Uterus (tissue), 2 donors: Measurements from ENCODE around the gene PLD1.

Experiments
- POLR2A ChIP-seq, 2 donors: fragments of 450-650 bp; IDR thresholded peaks; one replicate each; pipeline ENCODE4 v1.6.1; 2016; ENCODE audit warnings: antibody characterized with exemption in 2 of 2, mild to moderate bottlenecking in 1 of 2, moderate library complexity in 1 of 2
- TF ChIP-seq, protein P1 (sequence below), 4 experiments: fragments of 200-600 bp in 2 of 4; fragments of 450-650 bp in 2 of 4; sonication (generic) in 2 of 4; IDR thresholded peaks; one replicate each; pipeline ENCODE4 v1.5.1; 2016 to 2019; ENCODE audit warnings: antibody characterized with exemption in 4 of 4, mild to moderate bottlenecking in 2 of 4, moderate library complexity in 1 of 4

- TF ChIP-seq, protein P1, sequence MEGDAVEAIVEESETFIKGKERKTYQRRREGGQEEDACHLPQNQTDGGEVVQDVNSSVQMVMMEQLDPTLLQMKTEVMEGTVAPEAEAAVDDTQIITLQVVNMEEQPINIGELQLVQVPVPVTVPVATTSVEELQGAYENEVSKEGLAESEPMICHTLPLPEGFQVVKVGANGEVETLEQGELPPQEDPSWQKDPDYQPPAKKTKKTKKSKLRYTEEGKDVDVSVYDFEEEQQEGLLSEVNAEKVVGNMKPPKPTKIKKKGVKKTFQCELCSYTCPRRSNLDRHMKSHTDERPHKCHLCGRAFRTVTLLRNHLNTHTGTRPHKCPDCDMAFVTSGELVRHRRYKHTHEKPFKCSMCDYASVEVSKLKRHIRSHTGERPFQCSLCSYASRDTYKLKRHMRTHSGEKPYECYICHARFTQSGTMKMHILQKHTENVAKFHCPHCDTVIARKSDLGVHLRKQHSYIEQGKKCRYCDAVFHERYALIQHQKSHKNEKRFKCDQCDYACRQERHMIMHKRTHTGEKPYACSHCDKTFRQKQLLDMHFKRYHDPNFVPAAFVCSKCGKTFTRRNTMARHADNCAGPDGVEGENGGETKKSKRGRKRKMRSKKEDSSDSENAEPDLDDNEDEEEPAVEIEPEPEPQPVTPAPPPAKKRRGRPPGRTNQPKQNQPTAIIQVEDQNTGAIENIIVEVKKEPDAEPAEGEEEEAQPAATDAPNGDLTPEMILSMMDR (IDR thresholded peaks at IDR 0.05): no peak
- TF ChIP-seq POLR2A (IDR thresholded peaks at IDR 0.05): no peak
These were observed 105.5 kb downstream of the PLD1 start for GRCh38 chr3:171704814-171705213.
